Stimulated activated CD4-positive, alpha-beta T cell treated with anti-CD3 and anti-CD28 coated beads, Interleukin-12 subunit alpha, Interleukin-12 subunit beta, amount 100 ng/mL, for 48 hours (primary cell): Measurements from ENCODE around the gene RPAIN.

Experiments used
- DNase-seq, 3 donors: peaks; one replicate each; pipeline ENCODE4 v3.0.0-alpha.2; 2020; ENCODE audit warnings: low read depth in 2 of 3, low spot score in 1 of 3

Gene RPAIN, protein sequence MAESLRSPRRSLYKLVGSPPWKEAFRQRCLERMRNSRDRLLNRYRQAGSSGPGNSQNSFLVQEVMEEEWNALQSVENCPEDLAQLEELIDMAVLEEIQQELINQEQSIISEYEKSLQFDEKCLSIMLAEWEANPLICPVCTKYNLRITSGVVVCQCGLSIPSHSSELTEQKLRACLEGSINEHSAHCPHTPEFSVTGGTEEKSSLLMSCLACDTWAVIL

DNA sequence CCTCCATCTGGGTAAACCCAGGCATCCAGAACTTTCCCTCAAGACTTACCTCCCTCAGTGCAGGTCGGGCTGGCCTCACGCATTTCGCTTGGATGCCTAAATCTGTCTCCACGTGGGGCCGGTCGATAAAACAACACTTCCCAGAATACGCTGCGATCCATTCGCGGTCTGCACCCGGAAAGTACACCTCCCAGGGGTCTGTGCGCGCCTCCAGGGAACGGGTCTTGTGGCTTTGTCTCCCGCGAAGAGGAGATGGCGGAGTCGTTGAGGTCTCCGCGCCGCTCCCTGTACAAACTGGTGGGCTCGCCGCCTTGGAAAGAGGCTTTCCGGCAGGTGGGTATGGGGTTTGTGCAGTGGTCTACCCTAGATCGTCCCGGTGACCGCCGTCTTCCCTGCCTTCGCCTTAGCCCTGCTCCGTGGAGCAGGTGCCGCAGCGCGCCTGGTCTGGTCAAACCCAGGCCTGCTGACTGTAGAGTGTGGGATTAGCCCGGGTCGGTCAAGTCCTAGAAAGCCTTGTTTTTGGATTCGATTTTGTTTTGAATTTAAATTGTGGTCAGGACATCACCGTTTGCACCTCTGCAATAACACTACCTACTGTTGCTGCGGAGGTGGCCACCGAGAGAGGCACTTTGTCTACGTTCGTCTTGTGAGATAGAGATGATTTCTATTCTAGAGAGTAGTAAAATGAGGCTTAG is at the start of gene RPAIN:
TSS of gene RPAIN (plus strand) at position 224 of the 695 bp plus-strand sequence. CDS start at position 253, 29 bp downstream.
- DNase-seq: peak; percentile 78 to 81 (median 79)

DNA sequence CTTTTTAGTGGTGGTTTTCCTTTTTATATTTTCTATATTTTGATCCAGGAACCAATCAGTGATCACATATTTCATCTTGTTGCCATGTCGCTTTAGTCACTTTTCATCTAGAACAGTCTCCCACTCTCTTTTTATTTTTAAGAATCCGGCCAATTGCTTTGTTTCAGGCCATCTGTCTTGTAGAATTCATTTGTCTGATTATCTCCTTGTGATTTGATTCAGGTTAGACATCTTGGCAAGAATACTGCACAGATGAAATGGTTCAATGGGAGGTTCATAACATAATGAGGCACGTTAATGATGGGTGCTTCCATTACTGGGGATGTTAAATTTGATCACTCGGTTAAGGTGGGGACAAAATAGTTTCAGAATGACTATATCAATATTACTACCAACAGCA is 49.6 kb upstream of the RPAIN start:
- DNase-seq: no peak

DNA sequence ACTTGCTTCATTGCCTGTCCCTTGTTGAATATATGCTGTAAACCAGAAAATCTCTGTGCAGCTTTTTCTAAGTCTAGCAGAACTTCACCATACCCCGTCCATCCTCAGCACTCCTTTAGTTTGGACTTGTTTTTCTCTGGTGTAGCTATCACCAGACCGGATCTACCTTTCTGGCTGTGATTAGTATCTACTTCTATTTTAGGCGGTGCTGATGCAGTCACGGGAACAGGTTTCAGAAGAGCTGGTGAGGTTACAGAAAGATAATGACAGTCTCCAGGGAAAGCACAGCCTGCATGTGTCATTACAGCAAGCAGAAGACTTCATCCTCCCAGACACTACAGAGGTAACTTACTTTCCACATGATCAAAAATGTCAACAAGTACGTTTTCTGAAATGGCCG is 46.9 kb upstream of the RPAIN start:
- DNase-seq: no peak

DNA sequence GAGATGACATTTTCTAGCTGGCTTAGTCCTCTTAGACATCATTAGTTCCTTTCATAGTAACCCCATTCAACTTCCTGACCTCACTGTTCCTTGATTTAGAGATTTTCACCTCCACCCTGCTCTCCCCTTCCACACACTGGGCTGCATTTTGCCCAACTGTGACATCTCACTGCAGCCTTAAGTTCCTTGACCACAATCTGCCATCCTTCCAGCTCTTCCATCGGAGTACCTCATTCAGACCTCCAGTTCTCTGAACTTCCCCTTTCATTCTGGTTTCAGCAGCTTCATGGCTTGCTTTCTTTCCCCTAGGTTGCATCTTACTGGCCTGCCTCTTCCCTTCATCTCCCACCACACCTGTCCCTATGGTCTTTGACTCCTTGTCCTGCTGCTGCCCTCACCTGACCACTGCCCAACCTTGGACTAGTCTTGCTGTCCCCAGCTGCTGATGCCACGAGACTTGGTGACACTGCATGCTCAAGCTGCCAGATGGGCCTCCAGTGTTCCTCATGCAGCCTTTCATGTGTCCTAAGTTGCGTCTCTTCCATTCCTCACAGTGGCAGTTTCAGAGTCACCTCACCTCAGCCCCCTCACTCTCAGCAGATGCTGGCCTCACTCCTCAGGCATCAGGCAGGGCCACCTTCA is 41.3 kb upstream of the RPAIN start:
- DNase-seq: no peak

DNA sequence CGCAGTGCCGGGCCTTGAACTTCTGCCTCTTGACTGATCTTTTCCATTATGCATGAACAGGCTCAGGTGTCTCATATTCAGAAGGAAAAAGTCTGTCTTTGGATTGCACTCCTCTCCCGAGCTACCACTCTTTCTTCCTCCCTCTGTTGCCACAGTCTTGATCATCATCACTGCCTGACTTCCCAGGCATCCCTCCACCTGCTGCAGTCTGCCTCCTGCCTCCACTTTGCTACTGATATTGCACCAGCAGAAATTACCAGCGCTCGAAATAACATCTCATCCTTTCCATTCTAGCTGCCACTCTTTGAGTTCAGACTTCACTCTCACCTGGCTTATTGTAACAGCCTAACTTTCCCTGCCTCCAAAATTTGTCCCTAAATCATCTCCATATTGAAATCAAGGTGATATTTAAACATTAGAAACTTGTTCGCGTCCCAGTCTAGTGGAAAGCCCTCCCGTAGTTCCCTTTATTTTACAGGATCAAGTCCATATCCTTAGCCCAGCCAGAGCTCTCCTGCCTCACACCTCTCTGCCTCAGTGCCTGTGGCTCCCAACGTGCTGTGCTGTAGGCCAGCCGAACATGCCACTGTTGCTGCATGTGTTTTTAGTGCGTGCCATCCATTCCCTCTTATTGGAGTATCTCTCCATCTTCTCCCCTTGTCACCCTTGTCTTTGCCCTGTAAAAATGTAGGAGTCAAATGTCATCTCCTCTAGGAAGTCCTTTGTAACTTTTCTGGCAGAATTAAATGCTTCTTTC is 40.5 kb upstream of the RPAIN start:
- no peak for DNase-seq

DNA sequence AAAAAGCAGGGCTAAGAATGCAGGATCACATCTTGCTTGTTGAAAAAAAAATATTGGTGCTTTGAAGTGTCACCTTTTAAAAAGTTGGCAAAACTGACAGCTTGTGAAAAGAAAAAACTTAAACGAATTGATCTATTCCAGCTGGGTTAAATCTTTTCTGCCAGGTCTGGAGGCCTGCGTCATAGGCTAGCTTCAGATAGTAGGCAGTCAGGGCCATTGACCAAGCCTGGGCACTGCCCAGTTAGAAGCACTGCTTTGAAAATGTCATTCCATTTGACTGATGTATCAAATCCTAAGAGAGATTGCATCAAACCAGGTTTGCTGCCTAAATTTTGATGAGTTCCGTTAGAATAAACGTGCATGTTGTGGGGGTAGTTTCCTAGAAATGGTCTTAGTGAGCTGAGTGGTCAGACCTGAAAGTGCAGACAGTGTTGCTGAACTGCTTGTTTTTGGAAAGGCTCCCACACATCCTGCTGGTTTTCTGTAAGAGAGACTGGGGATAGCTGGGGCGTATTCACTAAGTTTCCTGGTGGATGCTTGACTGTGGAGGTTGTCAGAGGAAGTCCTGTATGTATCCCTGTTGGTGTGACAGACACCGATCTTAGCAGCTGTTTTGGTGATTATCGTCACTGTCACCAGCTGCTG is 39.4 kb upstream of the RPAIN start:
- no peak for DNase-seq

DNA sequence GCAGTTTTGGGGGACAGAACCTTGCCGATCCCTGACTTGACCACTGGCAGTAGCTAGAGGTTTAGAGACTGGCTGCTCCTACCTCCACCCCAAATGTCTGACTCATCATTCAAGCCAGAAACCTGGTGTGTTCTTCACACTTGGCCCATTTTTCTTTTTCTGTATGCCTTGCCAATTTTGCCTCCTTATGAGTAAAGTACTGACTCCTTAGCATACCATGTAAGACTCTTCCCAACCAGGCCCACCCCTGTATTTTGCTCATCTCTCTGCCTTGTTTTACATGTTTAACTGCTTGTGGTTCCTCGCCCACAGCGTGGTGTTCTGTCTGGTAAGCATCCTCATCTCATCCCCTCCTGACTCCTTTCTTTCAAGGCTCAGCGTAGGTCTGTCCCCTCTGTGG is 38.4 kb upstream of the RPAIN start:
- no peak for DNase-seq

DNA sequence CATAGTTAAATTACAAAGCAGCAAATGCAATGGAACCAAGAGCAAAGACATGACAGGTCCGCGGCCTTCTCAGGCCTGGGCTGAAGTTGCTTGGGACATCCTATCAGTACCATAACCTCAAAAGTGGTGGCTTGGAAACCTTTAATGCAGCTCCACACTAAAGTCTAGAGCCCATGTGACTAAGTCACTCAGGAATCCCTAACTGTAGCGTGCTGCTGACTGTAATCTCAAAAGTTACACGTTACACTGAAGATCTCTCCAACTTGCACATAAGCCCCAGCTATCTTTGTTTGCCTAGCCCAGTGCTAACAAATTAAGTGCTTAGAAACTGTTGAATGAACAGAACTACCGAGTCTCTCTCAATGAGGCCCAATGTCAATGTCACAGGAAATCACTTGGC is 28.3 kb upstream of the RPAIN start:
- DNase-seq: no peak

DNA sequence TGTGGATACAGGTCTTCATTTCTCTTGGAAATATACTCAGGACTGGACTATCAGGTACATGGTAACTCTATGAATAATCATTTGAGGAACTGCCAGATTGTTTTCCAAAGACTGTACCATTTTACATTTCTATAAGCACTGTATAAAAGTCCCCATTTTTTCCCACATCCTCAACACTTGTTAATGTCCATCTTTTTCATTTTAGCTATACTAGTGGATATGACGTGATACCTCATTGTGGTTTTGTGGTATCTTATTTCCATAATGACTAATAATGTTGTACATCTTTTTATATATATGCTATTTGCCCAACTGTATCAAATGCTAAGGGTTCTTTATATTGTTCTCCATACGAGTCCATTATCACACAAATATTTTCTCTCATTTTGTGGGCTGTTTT is 23.4 kb upstream of the RPAIN start:
- no peak for DNase-seq

DNA sequence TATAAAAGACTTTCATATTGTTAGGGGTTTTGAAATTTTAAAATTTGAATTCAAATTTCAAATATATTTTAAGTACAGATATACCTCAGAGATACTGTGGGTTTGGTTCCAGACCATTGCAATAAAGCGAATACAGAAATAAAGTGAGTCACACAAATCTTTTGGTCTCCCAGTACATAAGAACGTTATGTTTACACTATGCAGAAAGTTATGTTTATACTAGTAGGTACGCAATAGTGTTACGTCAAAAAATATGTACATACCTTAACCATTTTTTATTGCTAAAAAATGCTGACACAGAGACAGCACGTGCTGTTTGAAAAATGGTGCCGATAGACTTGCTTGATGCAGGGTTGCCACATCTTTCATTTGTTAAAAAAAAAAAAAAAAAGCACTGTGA is 20.2 kb upstream of the RPAIN start:
- DNase-seq: no peak

DNA sequence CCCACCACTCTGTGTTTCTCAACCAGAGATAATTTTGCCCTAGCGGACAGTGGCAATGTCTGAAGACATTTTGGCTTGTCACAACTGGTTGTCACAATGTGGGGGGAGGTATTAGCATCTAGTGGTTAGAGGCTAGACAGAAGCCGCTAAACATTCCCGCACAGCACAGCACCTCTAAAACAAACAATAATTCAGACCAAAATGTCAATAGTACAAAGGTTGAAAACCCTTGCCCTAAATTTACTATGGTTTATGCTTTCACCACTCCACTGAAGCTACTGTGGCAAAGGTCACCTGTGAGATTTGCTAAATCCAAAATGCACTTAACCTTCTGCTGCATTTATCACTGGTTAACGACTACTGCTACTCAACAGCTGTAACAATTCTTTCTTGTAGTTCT is 14.6 kb upstream of the RPAIN start:
- DNase-seq: no peak

DNA sequence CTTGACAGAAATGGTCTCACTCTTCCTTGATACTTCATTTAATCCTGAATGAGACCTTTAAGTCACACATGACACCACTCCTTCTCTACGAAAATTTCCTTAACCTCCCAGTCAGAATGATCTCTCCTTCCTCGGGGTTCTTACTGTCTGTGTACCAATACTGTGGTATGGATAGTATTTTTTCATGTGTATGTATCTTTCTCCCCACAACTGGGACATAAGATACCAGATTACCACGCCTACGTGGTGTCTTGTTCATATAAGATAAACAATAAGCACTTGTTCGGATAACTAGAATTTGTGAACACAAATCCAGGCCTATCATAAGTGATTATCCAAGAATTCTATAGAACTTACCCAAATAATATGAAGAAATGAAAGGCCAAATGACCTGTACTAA is 11.8 kb upstream of the RPAIN start:
- DNase-seq: no peak

DNA sequence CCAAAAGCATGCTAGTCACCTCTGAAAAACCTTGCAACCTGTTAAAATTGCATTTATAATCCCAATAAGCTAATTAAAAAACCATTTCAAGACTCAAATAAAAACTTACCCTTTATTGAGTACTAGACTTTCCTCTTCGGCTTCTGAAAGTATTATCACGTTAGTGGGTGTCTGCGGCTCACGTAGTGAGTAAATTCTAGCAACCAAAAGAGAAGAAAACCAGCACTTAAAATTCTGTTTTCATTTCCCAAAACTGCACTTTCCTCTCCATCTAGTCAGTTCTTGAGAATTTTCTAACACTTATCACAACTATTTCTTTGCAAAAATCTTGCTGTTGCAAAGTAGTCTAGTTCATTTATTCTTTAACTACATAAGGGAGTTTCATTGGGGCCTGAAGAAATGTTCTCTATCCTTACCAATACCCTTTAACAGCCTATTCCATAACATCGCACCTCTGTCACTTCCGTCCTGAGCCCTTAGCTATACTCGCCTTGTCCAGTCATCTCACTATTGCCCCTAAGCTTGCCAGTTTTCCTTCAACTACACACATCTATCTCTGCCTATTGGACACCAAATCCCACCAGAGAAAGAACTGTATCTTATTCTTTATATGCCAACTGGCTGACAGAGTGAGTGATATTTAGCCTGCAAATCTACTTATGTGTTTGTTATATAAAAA is 9.2 kb upstream of the RPAIN start:
- DNase-seq: no peak

DNA sequence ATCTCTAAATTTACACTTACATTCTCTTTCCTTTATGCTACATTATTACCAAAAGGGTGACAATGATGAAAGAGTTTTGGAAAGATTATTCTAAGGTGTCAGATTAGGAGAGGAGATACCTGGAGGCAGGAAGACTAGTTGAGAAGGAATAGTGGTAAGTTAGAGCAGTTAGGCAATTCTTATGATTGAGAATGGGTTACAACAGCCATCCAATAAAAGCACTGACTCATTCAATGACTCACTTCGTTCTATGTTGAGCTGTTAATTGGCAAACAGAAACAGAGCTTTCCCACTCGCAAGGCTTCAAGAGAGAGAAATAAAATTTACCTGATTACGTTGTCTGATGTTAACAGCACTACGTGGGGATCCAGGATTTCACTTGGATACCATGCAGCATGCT is 6.3 kb upstream of the RPAIN start:
- no peak for DNase-seq

DNA sequence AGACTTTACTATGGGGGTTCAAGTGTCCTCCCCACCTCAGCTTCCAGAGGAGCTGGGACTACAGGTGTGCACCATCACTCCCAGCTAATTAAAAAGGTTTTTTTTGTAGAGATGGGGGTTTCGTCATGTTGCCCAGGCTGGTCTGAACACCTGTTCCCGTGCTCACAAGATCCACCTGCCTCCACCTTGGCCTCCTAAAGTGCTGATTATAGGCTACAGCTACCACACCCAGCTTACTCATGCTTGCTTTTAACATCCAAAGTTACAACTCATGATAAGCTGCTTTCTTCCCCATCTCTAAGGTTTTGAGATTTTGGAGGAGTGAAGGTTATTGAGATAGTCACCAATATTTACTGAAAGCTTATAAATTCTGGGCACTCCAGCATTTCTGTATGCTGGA is 3.1 kb upstream of the RPAIN start:
- DNase-seq: no peak

DNA sequence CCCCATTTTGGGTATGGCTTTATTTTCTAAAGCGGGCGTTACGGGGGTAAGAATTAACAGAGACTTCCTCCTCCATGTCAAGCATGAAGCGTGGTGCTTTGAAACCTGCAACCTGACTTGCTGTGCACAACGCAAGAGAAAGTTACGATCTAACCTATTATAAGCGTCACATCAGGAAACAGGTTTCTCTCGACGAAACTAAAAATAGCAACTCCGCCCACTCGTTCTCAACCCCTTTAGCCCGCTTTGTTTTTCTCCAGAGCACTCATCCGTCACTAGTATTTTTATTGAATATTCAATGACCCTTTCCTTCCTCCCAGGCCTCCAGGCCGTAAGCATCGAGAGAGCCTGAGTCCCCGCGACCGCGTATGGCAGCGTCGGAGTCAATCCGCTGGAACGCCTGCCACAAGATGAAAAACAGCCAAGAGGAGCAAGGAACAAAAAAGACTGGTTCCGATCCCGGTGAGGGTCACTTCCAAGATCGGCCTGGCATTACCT is 1.1 kb upstream of the RPAIN start:
- DNase-seq: peak; percentile 43 to 63 (median 45)

DNA sequence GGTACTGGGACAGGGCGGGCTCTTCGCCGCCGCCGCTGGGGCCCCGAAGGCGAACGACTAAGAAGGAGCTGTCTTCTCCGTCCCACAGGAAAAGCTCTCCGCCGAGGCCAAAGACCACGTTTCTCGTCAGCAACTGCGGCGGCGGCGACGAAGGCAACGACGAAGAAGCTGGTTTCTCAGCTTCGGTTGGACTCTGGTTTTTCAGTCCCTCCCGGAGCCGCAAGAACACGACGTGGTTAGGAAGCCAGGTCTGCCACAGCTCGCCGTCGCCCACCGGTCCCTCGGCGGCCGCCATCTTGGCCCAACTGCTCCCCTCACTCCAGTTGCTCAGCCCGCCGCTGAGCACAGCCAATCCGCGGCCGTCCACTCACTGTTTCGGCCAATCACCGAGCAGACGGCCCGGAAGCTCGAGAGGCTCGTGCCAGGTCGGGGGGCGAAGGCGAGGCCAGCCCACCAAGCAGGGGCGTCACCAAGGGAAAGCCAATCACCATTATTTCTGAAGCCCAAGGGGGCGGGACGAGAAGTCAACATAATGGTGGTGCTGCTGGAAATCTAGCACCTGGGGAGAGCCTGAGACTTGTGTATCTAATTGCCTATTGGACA is 525 bp upstream of the RPAIN start, which contains the start of gene NUP88:
TSS of gene NUP88 (minus strand) at position 307 of the 603 bp plus-strand sequence. CDS start at position 295, 12 bp downstream.
- DNase-seq: peak; percentile 89 to 95 (median 94)

DNA sequence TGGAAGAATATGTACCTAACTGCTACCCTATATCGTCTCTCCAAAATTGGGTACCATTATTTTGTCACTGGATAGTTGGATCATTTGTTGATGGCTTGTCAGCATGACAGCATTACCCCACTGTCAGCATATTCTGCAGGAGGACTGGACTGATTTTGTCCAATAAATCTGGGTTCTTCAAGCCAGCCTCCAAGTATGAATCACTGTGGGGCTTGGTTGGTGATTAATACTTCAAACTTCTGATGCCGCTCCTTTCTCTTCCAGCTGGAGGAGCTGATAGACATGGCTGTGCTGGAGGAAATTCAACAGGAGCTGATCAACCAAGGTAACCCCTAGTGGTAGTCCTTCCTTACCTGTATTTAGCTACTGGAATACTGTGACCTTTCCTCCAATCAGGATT is 2.5 kb downstream of the RPAIN start:
- no peak for DNase-seq

DNA sequence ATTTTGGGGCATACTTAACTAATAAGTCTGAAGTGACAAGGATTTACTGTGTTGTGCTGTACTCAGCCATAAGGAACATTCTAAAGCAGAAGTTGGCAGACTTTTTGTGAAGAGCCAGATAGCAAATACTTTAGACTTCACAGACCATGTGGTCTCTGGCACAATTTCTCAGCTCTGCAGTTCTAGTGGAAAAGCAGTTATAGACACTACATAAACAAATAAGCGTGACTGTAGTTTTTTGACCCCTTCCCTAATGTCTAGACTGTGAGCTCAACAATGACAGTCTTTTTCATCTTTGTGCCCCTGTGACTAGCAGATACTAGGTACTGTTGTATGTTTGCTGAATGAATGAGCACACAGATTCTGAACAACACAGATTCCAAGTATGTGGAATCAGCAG is 4.9 kb downstream of the RPAIN start:
- DNase-seq: no peak

DNA sequence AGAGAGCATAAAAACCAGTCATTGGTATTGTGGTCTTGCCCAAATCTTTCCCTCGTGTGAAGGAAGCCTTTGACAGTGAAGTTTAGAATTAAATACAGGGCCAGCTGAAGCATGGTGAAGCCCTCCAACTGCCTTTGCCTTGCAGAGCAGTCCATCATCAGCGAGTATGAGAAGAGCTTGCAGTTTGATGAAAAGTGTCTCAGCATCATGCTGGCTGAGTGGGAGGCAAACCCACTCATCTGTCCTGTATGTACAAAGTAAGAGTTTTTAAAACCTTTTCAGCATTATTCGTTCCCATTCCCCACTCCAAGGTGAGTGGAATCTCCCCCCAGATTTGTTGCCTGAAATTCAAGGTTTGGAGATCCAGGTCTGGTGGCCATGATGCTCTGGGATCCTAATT is 5.8 kb downstream of the RPAIN start:
- no peak for DNase-seq
